Stomach (tissue), 4 donors: ENCODE results near the gene GUCY2C.

ENCODE experiments used
- CTCF ChIP-seq, 7 experiments: fragments of 450-650 bp in 4 of 7; fragments of 200-600 bp in 3 of 7; sonication (generic) in 3 of 7; IDR thresholded peaks; one replicate each; pipeline ENCODE4 v1.5.1; 2016 to 2019; ENCODE audit warnings: antibody characterized with exemption in 7 of 7, control low read depth in 2 of 7, mild to moderate bottlenecking in 1 of 7
- EP300 ChIP-seq: sonication (generic); formaldehyde crosslinking; IDR thresholded peaks from one replicate; pipeline ENCODE4 v1.6.1; 2017; ENCODE audit warnings: antibody characterized with exemption
- POLR2A ChIP-seq, 4 donors: fragments of 450-650 bp; IDR thresholded peaks; one replicate each; pipeline ENCODE4 v1.6.1; 2016; ENCODE audit warnings: antibody characterized with exemption in 4 of 4, control low read depth in 2 of 4, mild to moderate bottlenecking in 1 of 4, moderate library complexity in 1 of 4

- TF ChIP-seq CTCF (IDR thresholded peaks at IDR 0.05) (no peak), POLR2A (IDR thresholded peaks at IDR 0.05) (no peak), EP300 (no peak)
Measured at GRCh38 chr12:14654416-14654815, 42.0 kb downstream of the GUCY2C start.
